Panc1 (cell line): Measurements from ENCODE around the gene DCAKD.

Source experiments
- CTCF ChIP-seq: fragments of 450-650 bp; IDR thresholded peaks from 2 replicates; pipeline ENCODE4 v1.5.1; 2017; ENCODE audit warnings: mild to moderate bottlenecking
- POLR2AphosphoS5 ChIP-seq: IDR thresholded peaks from 2 replicates; pipeline ENCODE4 v1.6.1; 2012; ENCODE audit warnings: mild to moderate bottlenecking, low read depth, low read length, moderate library complexity
- REST ChIP-seq, 2 experiments: IDR thresholded peaks; 2 replicates each; pipeline ENCODE4 v1.6.1; 2011 to 2012; ENCODE audit warnings: low read depth in 2 of 2, control low read depth in 1 of 2, low read length in 1 of 2, mild to moderate bottlenecking in 1 of 2, moderate library complexity in 1 of 2; ENCODE audit not compliant: insufficient read depth in 1 of 2

GRCh38 chr17:45008216-45008615, 43.2 kb downstream of the DCAKD start:
- TF ChIP-seq CTCF = no peak
- TF ChIP-seq POLR2AphosphoS5 = no peak
- no peak for TF ChIP-seq REST (IDR thresholded peaks at IDR 0.05; ENCODE audit: insufficient read depth in 1 of 2, low read depth in 2 of 2, low read length in 1 of 2)
